SK-N-SH (cell line): ENCODE data around the gene ATP4A. TPM values are rescaled to one million over a fixed set of nuclear protein-coding genes. Genes with fewer than 3 reads are reported as not detected.

Source experiments
- CTCF ChIA-PET: fragments of 300-600, 350-600 bp; formaldehyde crosslinking; extraction: SDS; loops from one replicate; lab custom pipeline; 2021; lab: Yijun Ruan, JAX
- POLR2A ChIA-PET: fragments of 350-600 bp; sonication (Branson Sonifier 250); formaldehyde crosslinking; extraction: SDS; loops from one replicate; lab custom pipeline; 2020; ENCODE audit warnings: antibody characterized with exemption, inconsistent platforms; lab: Yijun Ruan, JAX
- DNase-seq: peaks from one replicate; pipeline ENCODE4 v3.0.0; 2012
- H2AFZ ChIP-seq: fragments of 200-600 bp; sonication (generic); 2 replicates; pipeline ENCODE4 v1.8.1; 2016; ENCODE audit warnings: antibody characterized with exemption, mild to moderate bottlenecking, low read depth
- H3F3A ChIP-seq: fragments of 200-600 bp; sonication (generic); replicated peaks from 2 replicates; pipeline ENCODE3; 2016; ENCODE audit warnings: antibody characterized with exemption, mild to moderate bottlenecking; ENCODE audit not compliant: insufficient read depth
- H3K27ac ChIP-seq, 2 experiments: fragments of 200-500 bp in 1 of 2; fragments of 200-600 bp in 1 of 2; sonication (Bioruptor generic) in 1 of 2; sonication (generic), shearing (Covaris generic) in 1 of 2; 2 replicates each; pipeline versions ENCODE4 v1.5.1 to v1.6.1; 2014 to 2016; ENCODE audit warnings: low read depth in 2 of 2, inconsistent platforms in 1 of 2, low read length in 1 of 2, mild to moderate bottlenecking in 1 of 2, mixed read lengths in 1 of 2
- H3K27me3 ChIP-seq: fragments of 200-600 bp; sonication (generic), shearing (Covaris generic); 2 replicates; pipeline ENCODE4 v1.6.1; 2016; ENCODE audit warnings: mixed run types; ENCODE audit not compliant: insufficient read depth
- H3K36me3 ChIP-seq, 2 experiments: fragments of 200-500 bp in 1 of 2; fragments of 200-600 bp in 1 of 2; sonication (Bioruptor generic) in 1 of 2; sonication (generic) in 1 of 2; replicated peaks in 1 of 2; 2 replicates each; pipeline versions ENCODE3 to v1.5.1; 2014 to 2016; ENCODE audit warnings: low read length in 1 of 2, mild to moderate bottlenecking in 1 of 2; ENCODE audit not compliant: insufficient read depth in 2 of 2, control insufficient read depth in 1 of 2
- H3K4me1 ChIP-seq, 2 experiments: fragments of 200-500 bp in 1 of 2; fragments of 200-600 bp in 1 of 2; sonication (Bioruptor generic) in 1 of 2; sonication (generic), shearing (Covaris generic) in 1 of 2; 2 replicates each; pipeline versions ENCODE4 v1.5.1 to v1.6.1; 2014 to 2016; ENCODE audit warnings: low read depth in 1 of 2, low read length in 1 of 2, mixed run types in 1 of 2; ENCODE audit not compliant: insufficient read depth in 2 of 2, control insufficient read depth in 1 of 2
- H3K4me2 ChIP-seq: fragments of 200-600 bp; sonication (generic), shearing (Covaris generic); 2 replicates; pipeline ENCODE4 v1.6.1; 2017; ENCODE audit warnings: mixed run types
- H3K4me3 ChIP-seq, 2 experiments: fragments of 200-500 bp in 1 of 2; fragments of 200-600 bp in 1 of 2; sonication (Bioruptor generic) in 1 of 2; sonication (generic), shearing (Covaris generic) in 1 of 2; 2 replicates each; pipeline versions ENCODE4 v1.5.1 to v1.8.1; 2014 to 2016; ENCODE audit warnings: low read depth in 2 of 2, inconsistent platforms in 1 of 2, low read length in 1 of 2, mild to moderate bottlenecking in 1 of 2, mixed read lengths in 1 of 2, moderate library complexity in 1 of 2
- H3K79me2 ChIP-seq: fragments of 200-600 bp; sonication (generic); 2 replicates; pipeline ENCODE4 v1.8.1; 2017; ENCODE audit warnings: mild to moderate bottlenecking; ENCODE audit not compliant: insufficient read depth
- H3K9ac ChIP-seq: fragments of 200-600 bp; sonication (generic); 2 replicates; pipeline ENCODE4 v1.6.1; 2017; ENCODE audit warnings: mixed run types
- H3K9me2 ChIP-seq: fragments of 200-600 bp; sonication (generic); 2 replicates; pipeline ENCODE4 v1.6.1; 2017; ENCODE audit warnings: mixed run types
- H3K9me3 ChIP-seq: fragments of 200-600 bp; sonication (generic); 2 replicates; pipeline ENCODE4 v1.6.1; 2017; ENCODE audit warnings: mixed run types, mild to moderate bottlenecking, moderate library complexity
- H4K20me1 ChIP-seq: fragments of 200-600 bp; sonication (generic); 2 replicates; pipeline ENCODE4 v1.6.1; 2017; ENCODE audit warnings: mild to moderate bottlenecking, mixed run types; ENCODE audit not compliant: insufficient read depth
- CHD2 ChIP-seq: fragments of 150-350 bp; IDR thresholded peaks from 2 replicates; pipeline ENCODE4 v1.6.1; 2018; ENCODE audit warnings: low read length; ENCODE audit not compliant: partially characterized antibody
- CTCF ChIP-seq: fragments of 200-600 bp; sonication (generic); IDR thresholded peaks from 2 replicates; pipeline ENCODE4 v1.6.1; 2017; ENCODE audit warnings: antibody characterized with exemption, mild to moderate bottlenecking, moderate library complexity
- ELF1 ChIP-seq: IDR thresholded peaks from 2 replicates; pipeline ENCODE4 v1.4.0; 2012
- EP300 ChIP-seq, 2 experiments: IDR thresholded peaks; 2 replicates each; pipeline versions ENCODE4 v1.4.0 to v1.6.1; 2012; ENCODE audit warnings: borderline replicate concordance in 1 of 2, low read depth in 1 of 2, low read length in 1 of 2
- EZH2phosphoT487 ChIP-seq: fragments of 200-600 bp; sonication (generic); IDR thresholded peaks from 2 replicates; pipeline ENCODE4 v1.6.1; 2017; ENCODE audit warnings: low read depth, mixed run types, mild to moderate bottlenecking, antibody characterized with exemption, moderate library complexity, borderline replicate concordance
- GATA2 ChIP-seq: sonication (generic); formaldehyde crosslinking; IDR thresholded peaks from 2 replicates; pipeline ENCODE4 v1.5.0; 2020; ENCODE audit warnings: mild to moderate bottlenecking, missing genetic modification reagents
- IRF3 ChIP-seq: fragments of 150-350 bp; IDR thresholded peaks from 2 replicates; pipeline ENCODE4 v1.6.1; 2016; ENCODE audit warnings: mild to moderate bottlenecking, low read depth, low read length
- MAX ChIP-seq: IDR thresholded peaks from 2 replicates; pipeline ENCODE4 v1.4.0; 2012; ENCODE audit warnings: low read depth
- MXI1 ChIP-seq: IDR thresholded peaks from 2 replicates; pipeline ENCODE4 v1.6.1; 2012; ENCODE audit warnings: mild to moderate bottlenecking, low read depth, low read length, improper control_type of control experiment
- NRF1 ChIP-seq: IDR thresholded peaks from 2 replicates; pipeline ENCODE4 v1.6.1; 2012; ENCODE audit warnings: low read depth, mild to moderate bottlenecking, low read length
- PBX3 ChIP-seq: IDR thresholded peaks from 2 replicates; pipeline ENCODE4; 2012
- RAD21 ChIP-seq: IDR thresholded peaks from 2 replicates; pipeline ENCODE4 v1.6.1; 2012; ENCODE audit warnings: mild to moderate bottlenecking, low read length
- REST ChIP-seq: IDR thresholded peaks from 2 replicates; pipeline ENCODE4 v1.6.1; 2012; ENCODE audit warnings: mild to moderate bottlenecking, low read depth, low read length, moderate library complexity
- SIN3A ChIP-seq: IDR thresholded peaks from 2 replicates; pipeline ENCODE4 v1.6.1; 2012; ENCODE audit warnings: low read depth, mild to moderate bottlenecking, low read length, moderate library complexity, borderline replicate concordance
- TCF12 ChIP-seq: IDR thresholded peaks from 2 replicates; pipeline ENCODE4 v1.4.0; 2012
- USF1 ChIP-seq: IDR thresholded peaks from 2 replicates; pipeline ENCODE4 v1.4.0; 2012; ENCODE audit warnings: low read depth, borderline replicate concordance
- ZBTB33 ChIP-seq: IDR thresholded peaks from 2 replicates; pipeline ENCODE4 v1.4.0; 2012; ENCODE audit warnings: low read depth, borderline replicate concordance
- WGBS: methylation state at CpG from one replicate; pipeline ENCODE4 v1.1.6; 2017; ENCODE audit warnings: low lambda C conversion rate; 5-methylcytosine and 5-hydroxymethylcytosine counted together
- polyA plus RNA-seq, 3 experiments: library from polyadenylated mRNA; depleted of rRNA; stranded (reverse); fragments of >200 nt; gene quantifications; 2 replicates each; pipeline ENCODE4 v1.2.3, GENCODE V29; 2012

Gene ATP4A
- polyA plus RNA-seq, 1 of the 3 experiments (the other 2 are of a cell fraction): not detected

GRCh38 chr19:35558400-35559280 is 4.8 kb downstream of the ATP4A start:
- Histone ChIP-seq H3K4me1 (peaks cover 0 to 11% of the 10 kb centered on the region in 2 experiments; a peak in 1 of 4 replicates), H3K9ac (no peak overlapping the region), H3K79me2 (no peaks in the 10 kb centered on the region), H3K27ac (no peak overlapping the region), H3K9me2 (no peaks in the 10 kb centered on the region), H4K20me1 (no peaks in the 10 kb centered on the region), H3K27me3 (peaks cover 51% of the 10 kb centered on the region), H3K36me3 (no peaks in the 10 kb centered on the region), H3K4me2 (peak overlapping the region; percentile 62; the same call in 1 of the 2 replicates), H3K9me3 (no peaks in the 10 kb centered on the region), H3F3A (no peaks in the 10 kb centered on the region), H3K4me3 (peak overlapping the region; percentile 37 to 43; a peak in 3 of 4 replicates), H2AFZ (no peak overlapping the region)
- TF ChIP-seq CHD2: no peak
- TF ChIP-seq IRF3: no peak
- no peak for TF ChIP-seq EP300 (IDR thresholded peaks at IDR 0.05; ENCODE audit: borderline replicate concordance in 1 of 2, low read depth in 1 of 2, low read length in 1 of 2)
- TF ChIP-seq TCF12: no peak
- no peak for TF ChIP-seq ELF1
- no peak for TF ChIP-seq EZH2phosphoT487
- no peak for TF ChIP-seq SIN3A
- TF ChIP-seq NRF1: no peak
- TF ChIP-seq REST: no peak
- TF ChIP-seq GATA2 (CRISPR knock-in tag): no peak
- no peak for TF ChIP-seq CTCF
- TF ChIP-seq PBX3: no peak
- no peak for TF ChIP-seq USF1
- no peak for TF ChIP-seq ZBTB33
- TF ChIP-seq RAD21: no peak
- TF ChIP-seq MAX: no peak
- no peak for TF ChIP-seq MXI1
- 14% methylated on average over 37 of the region's 53 CpGs for WGBS
- DNase-seq: no peak
- ChIA-PET CTCF (interaction anchor here (0.7 to 3.9 kb wide), 7 partner anchors 10 to 52 kb away, joined by 3 to 20 read pairs (median 5); no protein-coding TSS in a partner anchor), POLR2A (interaction anchor here (1.0 to 1.2 kb wide), 3 partner anchors 85 to 144 kb away, joined by 3 to 5 read pairs (median 4); partner anchors contain the start of gene COX6B1)
